GM10266 (cell line): ENCODE data around the gene TSEN15.

Experiments
- DNase-seq: peaks from one replicate; pipeline ENCODE4 v3.0.0; 2012; ENCODE audit errors: extremely low spot score
- CTCF ChIP-seq: IDR thresholded peaks from 2 replicates; pipeline ENCODE4 v1.5.1; 2012; ENCODE audit warnings: mild to moderate bottlenecking, low read depth; ENCODE audit not compliant: control insufficient read depth, insufficient read depth; ENCODE audit errors: missing control alignments

The TSEN15 gene

GRCh38 chr1:184051485-184052193 lies at the start of gene TSEN15:
TSS of gene TSEN15 (plus strand) at chr1:184051730. CDS start at chr1:184051756, 26 bp downstream.
- peak; percentile 85 for DNase-seq
- TF ChIP-seq CTCF: no peak

- TF ChIP-seq CTCF: no peak
- DNase-seq: no peak
Measured at GRCh38 chr1:184002071-184002470, 49.5 kb upstream of the TSEN15 start.

- TF ChIP-seq CTCF: no peak
- DNase-seq: no peak
Measured at GRCh38 chr1:184004935-184005334, 46.6 kb upstream of the TSEN15 start.

GRCh38 chr1:184005506-184005905 lies 46.0 kb upstream of the TSEN15 start:
- no peak for DNase-seq
- no peak for TF ChIP-seq CTCF

GRCh38 chr1:184010788-184011187 lies 40.7 kb upstream of the TSEN15 start:
- TF ChIP-seq CTCF: no peak
- DNase-seq: no peak

- DNase-seq: no peak
- no peak for TF ChIP-seq CTCF
Measured at GRCh38 chr1:184012187-184012586, 39.3 kb upstream of the TSEN15 start.

- DNase-seq: no peak
- TF ChIP-seq CTCF: no peak
Measured at GRCh38 chr1:184014271-184014670, 37.3 kb upstream of the TSEN15 start.
